ENCODE results near the gene PLEKHA8.

GRCh38 chr7:29980151-29980550 is 48.1 kb upstream of the PLEKHA8 start:
- TF ChIP-seq CTCF (IDR thresholded peaks at IDR 0.05; ENCODE audit: low read length) (no peak), EZH2phosphoT487 (IDR thresholded peaks at IDR 0.05; ENCODE audit: low read length) (no peak), EZH2 (optimal IDR thresholded peaks at IDR 0.05; ENCODE audit: low read depth, low read length) (no peak)
